ENCODE data around the gene ATG16L2.

GRCh38 chr11:72856551-72857345 lies 42.5 kb downstream of the ATG16L2 start:
- TF ChIP-seq CTCF (IDR thresholded peaks at IDR 0.05; ENCODE audit: insufficient read depth, low read length, poor library complexity, severe bottlenecking) (no peak), EZH2phosphoT487 (conservative IDR thresholded peaks at IDR 0.05; ENCODE audit: low read length) (no peak)
